ENCODE results near the gene OR8G5.

- TF ChIP-seq, protein P1, sequence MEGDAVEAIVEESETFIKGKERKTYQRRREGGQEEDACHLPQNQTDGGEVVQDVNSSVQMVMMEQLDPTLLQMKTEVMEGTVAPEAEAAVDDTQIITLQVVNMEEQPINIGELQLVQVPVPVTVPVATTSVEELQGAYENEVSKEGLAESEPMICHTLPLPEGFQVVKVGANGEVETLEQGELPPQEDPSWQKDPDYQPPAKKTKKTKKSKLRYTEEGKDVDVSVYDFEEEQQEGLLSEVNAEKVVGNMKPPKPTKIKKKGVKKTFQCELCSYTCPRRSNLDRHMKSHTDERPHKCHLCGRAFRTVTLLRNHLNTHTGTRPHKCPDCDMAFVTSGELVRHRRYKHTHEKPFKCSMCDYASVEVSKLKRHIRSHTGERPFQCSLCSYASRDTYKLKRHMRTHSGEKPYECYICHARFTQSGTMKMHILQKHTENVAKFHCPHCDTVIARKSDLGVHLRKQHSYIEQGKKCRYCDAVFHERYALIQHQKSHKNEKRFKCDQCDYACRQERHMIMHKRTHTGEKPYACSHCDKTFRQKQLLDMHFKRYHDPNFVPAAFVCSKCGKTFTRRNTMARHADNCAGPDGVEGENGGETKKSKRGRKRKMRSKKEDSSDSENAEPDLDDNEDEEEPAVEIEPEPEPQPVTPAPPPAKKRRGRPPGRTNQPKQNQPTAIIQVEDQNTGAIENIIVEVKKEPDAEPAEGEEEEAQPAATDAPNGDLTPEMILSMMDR (IDR thresholded peaks at IDR 0.05) = no peak
- TF ChIP-seq POLR2A (IDR thresholded peaks at IDR 0.05) = no peak
- no peak for TF ChIP-seq POLR2AphosphoS5 (IDR thresholded peaks at IDR 0.05; ENCODE audit: insufficient read depth in 1 of 2, low read depth in 1 of 2)
Observed at GRCh38 chr11:124296016-124296415, 39.8 kb downstream of the OR8G5 start.
